ENCODE results near the gene ARL4C. TPM values are rescaled to one million over a fixed set of nuclear protein-coding genes. Genes with fewer than 3 reads are reported as not detected.

The ARL4C gene
- total and polyA plus RNA-seq, 2 of the 8 experiments (the other 6 are each of a cell fraction or from before 2014, with no cell fraction given) = 7.0 to 16.9 TPM

GRCh38 chr2:234492717-234493485 is 4.0 kb downstream of the ARL4C start (continued):
- TF ChIP-seq CEBPB (IDR thresholded peaks at IDR 0.05; ENCODE audit: low read depth, low read length) = no peak
- no peak for TF ChIP-seq NANOG (IDR thresholded peaks at IDR 0.05; ENCODE audit: insufficient read depth, low read depth, low read length, poor library complexity, severe bottlenecking)
- TF ChIP-seq SIN3A (conservative IDR thresholded peaks at IDR 0.05 in 1 of 2, IDR thresholded peaks at IDR 0.05 in 1 of 2; ENCODE audit: low read depth in 1 of 2, low read length in 2 of 2) = no peak
- no peak for TF ChIP-seq USF2 (IDR thresholded peaks at IDR 0.05; ENCODE audit: low read length)
- no peak for TF ChIP-seq TBP (IDR thresholded peaks at IDR 0.05; ENCODE audit: low read depth, low read length)
- TF ChIP-seq BRCA1 (IDR thresholded peaks at IDR 0.05; ENCODE audit: low read depth, low read length) = no peak
- TF ChIP-seq RXRA (IDR thresholded peaks at IDR 0.05; ENCODE audit: insufficient read depth, low read depth, low read length) = no peak
- no peak for TF ChIP-seq MAX (IDR thresholded peaks at IDR 0.05)
- TF ChIP-seq CTBP2 (IDR thresholded peaks at IDR 0.05; ENCODE audit: borderline replicate concordance, insufficient read depth, insufficient read length, low read length) = no peak
